ENCODE data around the gene GABBR2. TPM values are rescaled to one million over a fixed set of nuclear protein-coding genes. Genes with fewer than 3 reads are reported as not detected.

GABBR2 gene
- total RNA-seq, 1 donor from 2014 or later, result 6.4 TPM

GRCh38 chr9:98567540-98568233, 141.0 kb downstream of the GABBR2 start:
- H3K4me1 Mint-ChIP-seq (ENCODE audit: unreplicated experiment), result peaks cover 4% of the 10 kb centered on the region
- no peak overlapping the region for H3K4me3 Mint-ChIP-seq
- H3K9me3 Mint-ChIP-seq, result no peaks in the 10 kb centered on the region
- H3K27me3 Mint-ChIP-seq, result peaks cover 3% of the 10 kb centered on the region
- TF ChIP-seq CTCF (conservative IDR thresholded peaks at IDR 0.05), result no peak
- DNase-seq (ENCODE audit: extremely low spot score, unreplicated experiment), result no peak
- H3K36me3 Mint-ChIP-seq, result no peaks in the 10 kb centered on the region
- H3K27ac Mint-ChIP-seq, result no peak overlapping the region

GRCh38 chr9:98565152-98566135, 143.3 kb downstream of the GABBR2 start:
- Mint-ChIP-seq H3K4me1 (ENCODE audit: unreplicated experiment) (no peaks in the 10 kb centered on the region), H3K9me3 (no peaks in the 10 kb centered on the region), H3K36me3 (no peaks in the 10 kb centered on the region), H3K27me3 (no peaks in the 10 kb centered on the region), H3K4me3 (no peak overlapping the region), H3K27ac (no peak overlapping the region)
- no peak for DNase-seq (ENCODE audit: extremely low spot score, unreplicated experiment)
- no peak for TF ChIP-seq CTCF (conservative IDR thresholded peaks at IDR 0.05)

DNA sequence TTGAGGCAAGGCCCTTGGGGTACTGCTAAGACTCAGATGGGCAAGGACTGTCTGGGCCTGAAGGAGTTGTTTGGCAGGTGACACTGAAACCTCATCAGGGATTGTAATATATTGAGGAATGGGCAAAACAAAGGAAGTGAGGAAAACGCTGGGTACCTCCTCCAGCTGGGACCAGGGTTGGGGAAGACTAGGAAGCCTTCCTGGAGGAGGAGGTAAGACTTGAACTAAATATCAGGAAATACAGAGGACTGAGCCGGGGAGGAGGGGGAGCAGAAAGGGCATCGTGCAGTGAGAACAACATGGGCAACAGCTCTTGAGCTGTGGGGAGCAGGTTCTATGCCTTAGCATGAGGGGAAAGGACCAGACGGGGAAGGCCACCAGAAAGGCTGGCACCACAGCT, 144.0 kb downstream of the GABBR2 start:
- DNase-seq (ENCODE audit: extremely low spot score, unreplicated experiment), result no peak
- no peak overlapping the region for H3K4me3 Mint-ChIP-seq
- H3K4me1 Mint-ChIP-seq (ENCODE audit: unreplicated experiment), result no peaks in the 10 kb centered on the region
- H3K36me3 Mint-ChIP-seq, result no peaks in the 10 kb centered on the region
- H3K27ac Mint-ChIP-seq, result no peak overlapping the region
- no peaks in the 10 kb centered on the region for H3K27me3 Mint-ChIP-seq
- no peaks in the 10 kb centered on the region for H3K9me3 Mint-ChIP-seq
- no peak for TF ChIP-seq CTCF (conservative IDR thresholded peaks at IDR 0.05)

DNA sequence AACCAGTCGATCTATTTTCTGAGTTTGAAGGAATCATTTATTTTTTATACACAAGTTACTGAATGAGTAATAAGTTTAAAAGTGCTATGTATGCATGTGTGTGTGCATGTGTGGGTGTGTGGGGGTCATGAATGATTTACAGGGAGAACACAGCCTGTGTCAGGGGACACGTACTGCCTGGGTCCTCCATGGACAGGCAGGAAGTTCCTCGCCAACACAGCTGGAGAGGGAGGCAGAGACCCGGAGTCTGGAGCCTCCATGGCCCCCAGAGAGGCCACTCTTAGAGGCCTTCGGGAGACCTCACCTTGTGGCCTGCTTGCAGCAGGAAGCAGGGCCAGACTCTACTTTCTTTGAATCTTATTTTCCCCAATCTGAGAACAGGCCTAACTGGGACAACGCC, 144.7 kb downstream of the GABBR2 start:
- no peaks in the 10 kb centered on the region for H3K36me3 Mint-ChIP-seq
- no peak overlapping the region for H3K27ac Mint-ChIP-seq
- TF ChIP-seq CTCF (conservative IDR thresholded peaks at IDR 0.05), result no peak
- H3K4me1 Mint-ChIP-seq (ENCODE audit: unreplicated experiment), result no peaks in the 10 kb centered on the region
- no peaks in the 10 kb centered on the region for H3K27me3 Mint-ChIP-seq
- H3K9me3 Mint-ChIP-seq, result no peaks in the 10 kb centered on the region
- H3K4me3 Mint-ChIP-seq, result no peak overlapping the region
- DNase-seq (ENCODE audit: extremely low spot score, unreplicated experiment), result no peak

- H3K9me3 Mint-ChIP-seq, result no peaks in the 10 kb centered on the region
- H3K27me3 Mint-ChIP-seq, result no peaks in the 10 kb centered on the region
- no peaks in the 10 kb centered on the region for H3K36me3 Mint-ChIP-seq
- no peak overlapping the region for H3K4me3 Mint-ChIP-seq
- no peak overlapping the region for H3K27ac Mint-ChIP-seq
- no peak for TF ChIP-seq CTCF (conservative IDR thresholded peaks at IDR 0.05)
- no peak for DNase-seq (ENCODE audit: extremely low spot score, unreplicated experiment)
- no peaks in the 10 kb centered on the region for H3K4me1 Mint-ChIP-seq (ENCODE audit: unreplicated experiment)
These were observed 145.4 kb downstream of the GABBR2 start for GRCh38 chr9:98563212-98563907.

Data from type B pancreatic cell (in vitro differentiated cells).